CD8-positive, alpha-beta memory T cell (primary cell): ENCODE data around the gene UAP1L1. TPM values are rescaled to one million over a fixed set of nuclear protein-coding genes. Genes with fewer than 3 reads are reported as not detected.

Source experiments
- CTCF ChIA-PET: fragments of 350-600 bp; sonication (Branson Sonifier 250); formaldehyde crosslinking; loops from one replicate; lab custom pipeline; 2021; ENCODE audit warnings: antibody characterized with exemption; lab: Charles Lee
- POLR2A ChIA-PET: fragments of 350-600 bp; sonication (Branson Sonifier 250); formaldehyde crosslinking; loops from one replicate; lab custom pipeline; 2021; ENCODE audit warnings: antibody characterized with exemption; lab: Charles Lee
- DNase-seq, 5 donors: peaks; one replicate each; pipeline versions ENCODE4 v3.0.0 to v3.0.0-alpha.2; 2020 to 2022; ENCODE audit warnings: mixed read lengths in 1 of 5
- H3K27ac ChIP-seq: one replicate; pipeline ENCODE4 v1.7.0; 2013; ENCODE audit warnings: low read depth, mild to moderate bottlenecking, low read length, moderate library complexity
- H3K27me3 ChIP-seq: 2 replicates; pipeline ENCODE4 v1.7.0; 2013; ENCODE audit warnings: low read length, mild to moderate bottlenecking; ENCODE audit not compliant: insufficient read depth, poor library complexity, severe bottlenecking
- H3K36me3 ChIP-seq: 2 replicates; pipeline ENCODE4 v1.7.0; 2013; ENCODE audit warnings: mild to moderate bottlenecking, low read length, moderate library complexity; ENCODE audit not compliant: insufficient read depth
- H3K4me1 ChIP-seq: 2 replicates; pipeline ENCODE4 v1.7.0; 2013; ENCODE audit warnings: mild to moderate bottlenecking, low read length, moderate library complexity; ENCODE audit not compliant: insufficient read depth
- H3K4me3 ChIP-seq: 2 replicates; pipeline ENCODE4 v1.7.0; 2013; ENCODE audit warnings: mild to moderate bottlenecking, low read length
- H3K9me3 ChIP-seq: 2 replicates; pipeline ENCODE4 v1.7.0; 2013; ENCODE audit warnings: mild to moderate bottlenecking, low read length
- H3K27ac Mint-ChIP-seq, 8 donors: one replicate each; pipeline ENCODE4 v1.8.0; 2020 to 2021; ENCODE audit warnings: mixed read lengths in 8 of 8, mild to moderate bottlenecking in 6 of 8, inconsistent platforms in 3 of 8, moderate library complexity in 3 of 8
- H3K27me3 Mint-ChIP-seq, 2 donors: one replicate each; pipeline ENCODE4 v1.8.0; 2020 to 2021; ENCODE audit warnings: mixed read lengths in 2 of 2, mild to moderate bottlenecking in 1 of 2, moderate library complexity in 1 of 2
- H3K36me3 Mint-ChIP-seq, 3 donors: one replicate each; pipeline ENCODE4 v1.8.0; 2020 to 2021; ENCODE audit warnings: mixed read lengths in 3 of 3, inconsistent platforms in 1 of 3, mild to moderate bottlenecking in 1 of 3
- H3K4me1 Mint-ChIP-seq, 3 donors: one replicate each; pipeline ENCODE4 v1.8.0; 2020 to 2021; ENCODE audit warnings: mixed read lengths in 3 of 3, inconsistent platforms in 1 of 3, mild to moderate bottlenecking in 1 of 3
- H3K4me3 Mint-ChIP-seq, 7 donors: one replicate each; pipeline ENCODE4 v1.8.0; 2020 to 2021; ENCODE audit warnings: mixed read lengths in 7 of 7, mild to moderate bottlenecking in 6 of 7, moderate library complexity in 4 of 7, inconsistent platforms in 2 of 7
- H3K9me3 Mint-ChIP-seq, 5 donors: one replicate each; pipeline ENCODE4 v1.8.0; 2020 to 2022; ENCODE audit warnings: mixed read lengths in 5 of 5, mild to moderate bottlenecking in 3 of 5, moderate library complexity in 2 of 5, inconsistent platforms in 1 of 5
- polyA plus RNA-seq: library from polyadenylated mRNA; unstranded; fragments of 300-500 nt; fragmentation: Illumina TruSeq; gene quantifications from one replicate; pipeline ENCODE4 v1.2.3, GENCODE V29; 2021
- total RNA-seq, 2 experiments: library from RNA; stranded (reverse); gene quantifications; one replicate each; pipeline ENCODE4 v1.2.3, GENCODE V29; 2021

UAP1L1 gene
- total and polyA plus RNA-seq, 3 experiments from 2014 or later = 4.6 to 15.5 (median 15.3) TPM

GRCh38 chr9:137063311-137064026 lies 13.8 kb upstream of the UAP1L1 start:
- POLR2A ChIA-PET = no interaction called here
- no peak for DNase-seq
- Mint-ChIP-seq H3K4me3 (no peak overlapping the region), H3K4me1 (peaks cover 6 to 9% (median 7%) of the 10 kb centered on the region in 3 donors), H3K27me3 (peaks cover 3 to 4% of the 10 kb centered on the region in 2 donors), H3K36me3 (no peaks in the 10 kb centered on the region), H3K27ac (no peak overlapping the region), H3K9me3 (no peaks in the 10 kb centered on the region)
- Histone ChIP-seq H3K27ac (no peak overlapping the region), H3K4me3 (no peak overlapping the region), H3K27me3 (no peaks in the 10 kb centered on the region), H3K9me3 (no peaks in the 10 kb centered on the region), H3K4me1 (no peaks in the 10 kb centered on the region), H3K36me3 (no peaks in the 10 kb centered on the region)
- CTCF ChIA-PET = interaction anchor here (0.6 to 8.6 kb wide), 16 partner anchors 9 to 285 kb away, joined by 3 to 87 read pairs (median 4); partner anchors contain the start of gene NPDC1

GRCh38 chr9:137064027-137064879 lies 13.1 kb upstream of the UAP1L1 start:
- Mint-ChIP-seq H3K36me3 (no peaks in the 10 kb centered on the region), H3K27ac (peak overlapping the region in 1 of 8 donors; percentile 37), H3K9me3 (no peaks in the 10 kb centered on the region), H3K4me1 (peaks cover 6 to 10% (median 7%) of the 10 kb centered on the region in 3 donors), H3K4me3 (no peak overlapping the region), H3K27me3 (peaks cover 3 to 4% of the 10 kb centered on the region in 2 donors)
- Histone ChIP-seq H3K27me3 (no peaks in the 10 kb centered on the region), H3K36me3 (no peaks in the 10 kb centered on the region), H3K27ac (no peak overlapping the region), H3K4me3 (no peak overlapping the region), H3K4me1 (peaks cover 2% of the 10 kb centered on the region), H3K9me3 (no peaks in the 10 kb centered on the region)
- CTCF ChIA-PET = interaction anchor here (0.6 to 8.6 kb wide), 16 partner anchors 8 to 286 kb away, joined by 3 to 87 read pairs (median 4); partner anchors contain the start of gene NPDC1
- POLR2A ChIA-PET = no interaction called here
- DNase-seq = peak in 3 of 5 donors; percentile 38 to 50 (median 49)

- Mint-ChIP-seq H3K27ac (no peak overlapping the region), H3K4me3 (no peak overlapping the region), H3K4me1 (peaks cover 6 to 12% (median 7%) of the 10 kb centered on the region in 3 donors), H3K9me3 (no peaks in the 10 kb centered on the region), H3K36me3 (no peaks in the 10 kb centered on the region), H3K27me3 (peaks cover 3 to 4% of the 10 kb centered on the region in 2 donors)
- no peak overlapping the region for H3K4me3 ChIP-seq
- ChIA-PET POLR2A (no interaction called here), CTCF (interaction anchor here (1.2 to 8.6 kb wide), 9 partner anchors 17 to 274 kb away, joined by 3 to 87 read pairs (median 7); partner anchors contain the start of gene NPDC1)
- DNase-seq = no peak
- no peaks in the 10 kb centered on the region for H3K36me3 ChIP-seq
- no peaks in the 10 kb centered on the region for H3K9me3 ChIP-seq
- H3K27me3 ChIP-seq = no peaks in the 10 kb centered on the region
- no peak overlapping the region for H3K27ac ChIP-seq
- H3K4me1 ChIP-seq = peaks cover 7% of the 10 kb centered on the region
Observed at GRCh38 chr9:137064880-137065164, 12.5 kb upstream of the UAP1L1 start.

- Histone ChIP-seq H3K27ac (no peak overlapping the region), H3K9me3 (no peaks in the 10 kb centered on the region), H3K4me3 (no peak overlapping the region), H3K27me3 (no peaks in the 10 kb centered on the region), H3K4me1 (peaks cover 7% of the 10 kb centered on the region), H3K36me3 (no peaks in the 10 kb centered on the region)
- no peak overlapping the region for H3K4me3 Mint-ChIP-seq
- H3K9me3 Mint-ChIP-seq = no peaks in the 10 kb centered on the region
- peaks cover 3 to 4% of the 10 kb centered on the region in 2 donors for H3K27me3 Mint-ChIP-seq
- H3K36me3 Mint-ChIP-seq = no peaks in the 10 kb centered on the region
- ChIA-PET POLR2A (no interaction called here), CTCF (interaction anchor here (1.0 to 8.6 kb wide), 5 partner anchors 17 to 35 kb away, joined by 3 to 87 read pairs (median 31); partner anchors contain the start of genes ABCA2, FUT7, MAN1B1 and NPDC1)
- H3K27ac Mint-ChIP-seq = no peak overlapping the region
- DNase-seq = no peak
- H3K4me1 Mint-ChIP-seq = peaks cover 6 to 13% (median 8%) of the 10 kb centered on the region in 3 donors
Observed at GRCh38 chr9:137065336-137065967, 11.9 kb upstream of the UAP1L1 start.

GRCh38 chr9:137066096-137066861 lies 11.0 kb upstream of the UAP1L1 start:
- H3K27me3 Mint-ChIP-seq = peaks cover 3 to 4% of the 10 kb centered on the region in 2 donors
- no peak overlapping the region for H3K27ac Mint-ChIP-seq
- no peak overlapping the region for H3K27ac ChIP-seq
- DNase-seq = no peak
- H3K36me3 ChIP-seq = no peaks in the 10 kb centered on the region
- H3K27me3 ChIP-seq = no peaks in the 10 kb centered on the region
- POLR2A ChIA-PET = no interaction called here
- no peaks in the 10 kb centered on the region for H3K9me3 Mint-ChIP-seq
- H3K4me3 ChIP-seq = no peak overlapping the region
- CTCF ChIA-PET = interaction anchor here (1.0 to 8.6 kb wide), 13 partner anchors 14 to 279 kb away, joined by 3 to 87 read pairs (median 10); partner anchors contain the start of genes ABCA2, FUT7, MAN1B1 and NPDC1
- peaks cover 6 to 21% (median 14%) of the 10 kb centered on the region in 3 donors for H3K4me1 Mint-ChIP-seq
- H3K4me1 ChIP-seq = peaks cover 14% of the 10 kb centered on the region
- H3K4me3 Mint-ChIP-seq = no peak overlapping the region
- no peaks in the 10 kb centered on the region for H3K36me3 Mint-ChIP-seq
- H3K9me3 ChIP-seq = no peaks in the 10 kb centered on the region

- peak overlapping the region in 5 of 8 donors; percentile 45 to 68 (median 51) for H3K27ac Mint-ChIP-seq
- ChIA-PET POLR2A (interaction anchor here (0.7 to 1.3 kb wide), 3 partner anchors 19 to 278 kb away, joined by 3 read pairs; partner anchors contain the start of gene MAN1B1), CTCF (interaction anchor here (0.6 to 8.6 kb wide), 30 partner anchors 9 to 354 kb away, joined by 3 to 87 read pairs (median 4); partner anchors contain the start of genes ABCA2, CLIC3, FUT7 and MAN1B1)
- H3K4me1 ChIP-seq = peaks cover 14% of the 10 kb centered on the region
- H3K36me3 Mint-ChIP-seq = no peaks in the 10 kb centered on the region
- H3K27me3 ChIP-seq = no peaks in the 10 kb centered on the region
- H3K4me3 Mint-ChIP-seq = peak overlapping the region; percentile 5 to 78 (median 57)
- H3K27me3 Mint-ChIP-seq = peaks cover 3 to 4% of the 10 kb centered on the region in 2 donors
- no peak overlapping the region for H3K27ac ChIP-seq
- no peak overlapping the region for H3K4me3 ChIP-seq
- H3K9me3 ChIP-seq = no peaks in the 10 kb centered on the region
- no peaks in the 10 kb centered on the region for H3K9me3 Mint-ChIP-seq
- peaks cover 6 to 22% (median 14%) of the 10 kb centered on the region in 3 donors for H3K4me1 Mint-ChIP-seq
- no peaks in the 10 kb centered on the region for H3K36me3 ChIP-seq
- peak; percentile 77 to 89 (median 85) for DNase-seq
Observed at GRCh38 chr9:137067860-137068538, 9.3 kb upstream of the UAP1L1 start.
